HG03439 (cell line): ENCODE measurements around the gene NAT8L.

Experiments
- ATAC-seq: cut with Tn5 transposase; IDR thresholded peaks from one replicate; pipeline ENCODE4 v1.9.1; 2021; ENCODE audit warnings: mild to moderate bottlenecking, moderate library complexity; ENCODE audit not compliant: unreplicated experiment

NAT8L gene

DNA sequence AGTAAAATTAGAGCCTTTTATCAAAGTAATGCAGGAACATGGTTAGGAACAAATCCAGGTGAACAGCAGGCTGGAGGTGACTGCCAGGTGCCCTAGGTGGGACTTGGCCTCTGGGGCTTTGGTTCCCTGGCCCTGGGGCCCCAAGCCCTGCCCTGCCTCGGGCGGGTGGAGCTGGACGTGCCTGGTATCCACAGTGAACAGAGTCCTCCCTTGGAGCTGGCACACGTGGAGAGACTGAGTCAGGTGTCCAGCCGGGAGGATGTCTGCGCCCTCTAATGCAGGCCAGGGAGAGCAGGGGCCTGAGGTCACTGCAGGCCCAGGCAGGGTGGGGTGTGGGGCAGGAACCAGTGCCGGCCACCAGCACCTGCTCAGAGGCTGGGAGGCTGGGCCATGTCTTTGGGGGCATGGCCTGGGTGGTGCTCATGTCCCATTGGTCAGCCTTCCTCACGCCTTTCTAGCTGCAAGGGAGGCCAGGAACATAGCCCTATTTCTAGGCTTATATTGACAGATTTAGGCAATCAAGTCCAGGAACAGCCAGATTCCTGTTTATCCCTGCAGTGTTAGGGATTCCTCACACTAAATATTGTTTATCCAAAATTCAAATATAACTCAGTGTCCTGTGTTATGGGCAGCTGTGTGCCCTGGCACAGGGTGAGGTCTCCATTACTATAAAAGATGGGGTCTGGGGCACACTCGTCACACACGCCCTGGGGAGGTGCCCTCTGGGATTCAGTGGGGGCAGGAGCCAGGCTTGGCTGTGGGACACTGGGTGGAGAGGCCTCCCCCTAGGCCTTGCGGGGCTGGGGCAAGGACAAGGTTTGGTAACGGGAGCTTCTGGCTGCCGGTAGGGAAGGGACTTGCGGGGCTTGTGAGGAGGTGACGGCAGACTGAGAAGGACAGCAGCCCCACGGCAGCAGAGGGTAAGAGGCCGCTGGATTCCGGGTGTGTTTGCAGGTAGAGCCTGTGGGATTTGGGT, 14.3 kb upstream of the NAT8L start:
- no peak for ATAC-seq

DNA sequence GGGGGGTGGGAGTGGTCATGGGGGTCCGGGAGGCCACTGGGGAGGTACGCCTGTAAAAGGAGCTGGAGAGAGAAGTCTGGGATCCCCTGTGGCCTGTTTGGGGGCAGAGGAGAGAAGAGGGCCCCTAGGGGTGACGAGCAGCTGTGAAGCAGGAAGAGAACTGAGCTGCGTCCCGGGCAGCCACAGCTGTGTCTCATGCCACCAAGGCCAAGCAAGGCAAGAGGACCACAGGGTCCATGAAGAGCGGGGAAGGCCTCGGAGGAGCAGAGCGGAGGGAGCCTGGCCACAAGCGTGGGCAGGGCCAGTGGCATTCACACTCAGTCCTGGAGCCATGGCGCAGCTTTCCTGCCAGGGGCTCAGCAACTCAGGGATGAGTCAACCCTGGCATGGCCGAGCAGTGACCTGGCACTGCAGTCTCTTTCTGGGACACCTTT, 13.6 kb upstream of the NAT8L start:
- no peak for ATAC-seq

DNA sequence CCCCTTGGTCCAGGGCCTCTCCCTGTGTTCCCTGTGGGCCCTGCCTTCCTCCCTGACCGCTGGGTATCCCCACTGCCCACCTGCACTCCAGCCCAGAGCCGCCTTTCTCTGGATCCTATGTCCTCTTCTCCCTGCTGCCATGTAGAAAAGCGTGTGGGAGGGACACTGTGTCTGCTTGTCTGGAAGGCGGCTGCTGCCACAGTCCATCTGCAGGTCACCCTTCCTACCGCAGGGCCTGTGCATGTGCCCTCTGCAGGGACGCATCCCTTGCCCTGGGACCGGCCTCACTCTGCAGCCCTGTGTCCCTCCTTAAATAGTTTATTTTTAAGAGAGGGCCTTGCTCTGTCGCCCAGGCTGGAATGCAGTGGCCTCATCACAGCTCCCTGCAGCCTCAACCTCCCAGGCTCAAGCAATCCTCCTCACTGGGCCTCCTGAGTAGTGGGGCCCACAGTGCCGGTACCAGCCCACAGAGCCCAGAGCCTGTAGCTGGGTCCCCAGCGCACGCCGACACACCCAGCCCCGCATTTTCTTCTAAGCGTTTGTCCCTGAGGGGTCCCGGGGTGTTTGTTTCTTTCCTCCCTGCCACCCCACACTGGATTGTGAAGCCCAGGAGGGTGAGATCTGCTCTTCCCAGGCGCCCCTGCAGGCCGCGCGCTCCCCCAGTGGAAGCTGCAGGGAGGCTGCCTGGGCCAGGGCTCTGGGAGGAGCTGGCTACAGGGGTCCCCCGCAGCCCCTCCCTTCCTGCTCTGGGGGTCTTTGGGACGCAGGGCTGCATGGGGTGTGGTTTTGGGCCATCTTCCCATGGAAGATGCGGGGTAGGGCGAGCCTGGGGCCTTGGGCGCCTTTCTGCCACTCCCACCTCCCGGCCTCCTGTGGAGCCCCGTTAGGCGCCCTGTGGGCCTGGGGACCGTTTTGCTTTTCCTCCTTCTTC, 12.8 kb upstream of the NAT8L start:
- ATAC-seq: no peak

DNA sequence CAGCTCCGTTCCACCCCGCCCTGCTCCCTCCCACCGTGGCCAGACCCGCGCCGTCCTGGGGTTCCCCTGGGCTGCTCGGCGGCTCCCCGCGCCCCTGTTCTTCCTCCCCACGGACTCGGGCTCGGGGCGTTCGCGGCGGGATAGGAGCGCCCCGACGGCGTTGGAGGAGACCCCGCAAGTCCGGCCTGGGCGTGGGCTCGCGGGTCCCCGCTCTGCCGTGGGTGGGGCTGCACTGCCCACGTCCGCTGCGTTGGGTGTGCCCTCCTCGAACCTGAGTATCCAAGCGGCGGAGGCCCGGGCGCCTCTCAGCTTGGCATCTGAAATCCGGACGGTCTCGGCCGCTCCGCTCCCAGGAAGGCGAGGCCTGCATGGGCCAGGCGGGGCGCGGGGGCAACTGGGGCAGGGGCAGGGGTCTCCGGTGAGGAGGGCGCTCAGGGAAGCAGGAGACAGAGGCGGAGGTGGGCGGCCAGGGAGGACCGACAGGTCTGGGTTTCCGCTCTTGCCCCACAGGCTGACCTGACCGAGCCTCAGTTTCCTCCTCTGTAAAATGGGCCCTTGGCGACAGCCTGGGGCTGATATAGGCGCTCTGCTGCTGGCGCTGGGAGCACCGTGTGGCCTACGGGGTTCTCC, 12.0 kb upstream of the NAT8L start:
- no peak for ATAC-seq

DNA sequence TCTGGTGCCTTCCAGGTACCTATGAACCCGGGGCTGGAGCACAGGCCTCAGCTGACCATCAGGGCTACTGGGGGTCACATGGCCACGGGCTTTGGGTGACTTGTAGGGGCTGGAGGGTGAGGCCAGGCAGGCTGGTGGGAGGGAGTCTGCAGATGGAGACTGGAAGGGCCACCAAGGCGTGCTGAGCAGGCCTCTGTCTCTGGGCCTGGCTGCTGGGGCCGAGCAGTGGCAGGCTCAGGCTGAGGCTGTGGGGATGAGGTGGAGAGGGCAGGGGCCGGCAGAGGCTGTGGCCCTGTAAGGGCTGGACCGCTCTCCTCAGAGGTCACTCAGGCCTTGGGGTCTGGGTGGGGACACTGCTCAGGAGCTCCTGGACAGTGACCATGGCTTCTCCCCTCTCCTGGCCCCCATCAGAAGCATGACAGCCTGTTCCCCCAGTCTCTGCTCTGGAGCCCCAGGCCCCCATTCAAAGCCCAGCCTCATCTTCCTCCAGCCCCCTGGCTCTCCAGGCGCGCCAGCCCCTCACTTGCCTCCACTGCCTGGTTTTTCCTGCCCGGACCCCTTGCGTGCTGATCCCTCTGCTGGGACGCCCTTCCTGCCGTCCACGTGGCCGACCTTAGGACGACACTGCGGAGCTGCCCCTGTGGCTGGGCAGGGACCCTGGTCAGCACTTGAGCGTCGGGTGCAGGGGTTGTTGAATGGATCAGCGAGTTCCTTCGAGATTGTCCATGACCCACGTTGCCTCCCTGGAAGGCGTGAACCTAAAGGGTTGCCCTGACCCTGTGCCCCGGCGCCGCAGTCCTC, 11.1 kb upstream of the NAT8L start:
- ATAC-seq: no peak

DNA sequence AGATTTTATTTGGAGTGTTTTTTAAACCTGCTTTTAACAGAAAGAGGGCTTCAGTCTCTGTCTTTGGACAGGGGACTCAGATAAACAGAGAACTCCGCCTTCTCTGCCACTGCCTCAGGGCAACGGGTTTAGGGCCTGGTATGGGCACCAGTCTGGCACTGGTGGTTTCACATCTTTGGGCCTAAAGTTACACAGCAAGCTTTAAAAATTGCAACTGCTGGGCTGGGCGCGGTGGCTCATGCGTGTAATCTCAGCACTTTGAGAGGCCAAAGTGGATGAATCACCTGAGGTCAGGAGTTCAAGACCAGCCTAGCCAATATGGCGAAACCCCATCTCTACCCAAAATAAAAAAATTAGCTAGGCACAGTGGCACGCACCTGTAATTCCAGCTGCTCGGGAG, 10.3 kb upstream of the NAT8L start:
- ATAC-seq: no peak

DNA sequence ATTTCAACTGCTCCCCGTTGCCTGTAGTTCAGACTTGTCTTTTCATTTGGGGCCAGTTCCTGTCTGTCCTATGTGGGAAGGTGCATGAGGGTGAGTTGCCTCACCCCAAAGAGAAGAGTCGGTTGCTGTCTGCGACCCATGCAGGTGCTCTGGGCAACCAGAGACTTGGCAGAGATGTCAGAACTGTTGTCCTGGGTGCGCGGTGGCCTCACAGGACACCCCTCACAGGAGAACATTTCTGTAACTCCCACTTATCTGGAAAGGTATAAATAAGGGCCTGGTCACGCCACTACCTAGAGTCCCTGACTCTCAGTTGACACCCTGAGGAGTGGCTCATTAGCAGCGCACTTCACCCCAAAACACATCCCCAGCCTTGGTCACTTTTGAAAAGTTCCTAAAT, 9.7 kb upstream of the NAT8L start:
- ATAC-seq: no peak

DNA sequence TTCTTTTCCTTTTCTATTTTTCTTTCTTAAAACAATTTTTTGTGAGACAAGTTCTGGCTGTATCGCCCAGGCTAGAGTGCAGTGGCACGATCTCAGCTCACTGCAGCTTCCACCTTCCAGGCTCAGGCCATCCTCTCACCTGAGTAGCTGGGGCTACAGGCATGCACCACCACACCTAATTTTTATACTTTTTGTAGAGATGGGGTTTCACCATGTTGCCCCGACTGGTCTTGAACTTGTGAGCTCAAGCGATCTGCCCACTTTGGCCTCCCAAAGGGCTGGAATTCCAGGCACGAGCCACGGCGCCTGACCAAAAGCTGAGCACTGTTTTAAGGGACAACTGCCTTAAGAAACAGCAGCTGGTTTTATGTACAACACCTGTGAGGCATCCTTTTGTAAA, 9.3 kb upstream of the NAT8L start:
- no peak for ATAC-seq

DNA sequence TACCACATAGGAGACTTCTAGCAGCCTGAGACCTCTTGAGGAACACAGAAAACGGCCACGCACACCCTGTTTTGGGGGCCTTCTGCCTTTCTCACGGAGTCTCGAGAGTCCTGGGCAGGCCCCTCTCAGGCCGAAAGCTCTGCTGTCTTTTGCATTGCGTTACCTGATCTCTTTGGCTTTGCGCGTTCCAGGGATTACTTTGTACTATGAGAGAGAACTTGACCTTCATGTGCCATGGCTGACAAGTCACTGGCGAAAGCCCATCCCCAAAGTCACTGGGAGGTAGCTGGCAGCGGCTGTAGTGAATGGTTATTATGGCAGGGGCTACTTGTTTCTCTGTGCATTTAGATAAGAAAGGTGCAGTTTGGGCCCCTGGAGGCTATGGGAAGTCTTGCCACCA, 8.0 kb upstream of the NAT8L start:
- ATAC-seq: no peak

DNA sequence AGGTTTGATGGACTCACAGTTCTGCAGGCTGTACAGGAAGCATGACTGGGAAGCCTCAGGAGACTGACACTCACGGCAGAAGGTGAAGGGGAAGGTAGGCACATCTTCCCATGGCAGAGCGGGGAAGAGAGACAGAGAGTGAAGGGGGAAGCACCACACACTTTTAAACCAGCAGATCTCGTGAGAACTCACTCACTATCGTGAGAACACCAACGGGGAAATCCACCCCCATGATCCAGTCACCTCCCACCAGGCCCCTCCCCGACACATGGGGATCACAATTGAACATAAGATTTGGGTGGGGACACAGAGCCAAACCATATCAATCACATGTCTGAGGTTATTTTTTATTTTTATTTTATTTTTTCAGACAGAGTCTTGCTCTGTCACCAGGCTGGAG, 4.9 kb upstream of the NAT8L start:
- no peak for ATAC-seq

DNA sequence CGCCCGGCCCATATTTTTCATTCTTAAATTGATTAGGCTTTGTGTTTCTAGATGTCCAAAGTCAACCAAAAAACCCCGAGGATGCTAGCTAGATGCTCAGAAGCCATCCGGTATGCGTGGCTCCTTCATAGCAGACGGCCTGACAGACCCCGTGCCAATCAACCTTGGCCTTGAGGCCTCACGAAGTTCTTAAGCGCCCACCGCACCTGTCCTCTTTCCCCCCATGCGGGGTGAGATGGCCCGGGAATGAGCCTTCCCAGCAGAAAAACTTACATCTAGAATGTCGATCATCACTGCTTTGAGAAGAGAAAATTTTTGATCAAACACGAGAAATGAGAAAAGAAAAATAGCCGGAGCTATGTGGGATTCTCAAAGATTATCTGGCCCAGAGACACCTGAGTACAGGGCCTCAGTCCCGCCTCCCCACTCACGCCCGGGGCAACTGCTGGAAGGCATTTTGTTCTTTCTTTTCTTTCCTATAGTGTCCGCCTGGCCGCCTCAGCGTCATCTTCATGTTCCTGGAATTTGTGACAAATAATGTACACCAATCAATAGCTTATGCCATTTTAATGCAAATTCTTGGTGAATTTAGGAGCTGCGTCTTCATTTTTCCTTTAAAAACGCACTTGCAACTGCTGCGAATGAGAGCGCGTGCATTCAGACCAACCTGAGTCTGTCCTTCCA, 1.6 kb upstream of the NAT8L start:
- ATAC-seq: no peak

DNA sequence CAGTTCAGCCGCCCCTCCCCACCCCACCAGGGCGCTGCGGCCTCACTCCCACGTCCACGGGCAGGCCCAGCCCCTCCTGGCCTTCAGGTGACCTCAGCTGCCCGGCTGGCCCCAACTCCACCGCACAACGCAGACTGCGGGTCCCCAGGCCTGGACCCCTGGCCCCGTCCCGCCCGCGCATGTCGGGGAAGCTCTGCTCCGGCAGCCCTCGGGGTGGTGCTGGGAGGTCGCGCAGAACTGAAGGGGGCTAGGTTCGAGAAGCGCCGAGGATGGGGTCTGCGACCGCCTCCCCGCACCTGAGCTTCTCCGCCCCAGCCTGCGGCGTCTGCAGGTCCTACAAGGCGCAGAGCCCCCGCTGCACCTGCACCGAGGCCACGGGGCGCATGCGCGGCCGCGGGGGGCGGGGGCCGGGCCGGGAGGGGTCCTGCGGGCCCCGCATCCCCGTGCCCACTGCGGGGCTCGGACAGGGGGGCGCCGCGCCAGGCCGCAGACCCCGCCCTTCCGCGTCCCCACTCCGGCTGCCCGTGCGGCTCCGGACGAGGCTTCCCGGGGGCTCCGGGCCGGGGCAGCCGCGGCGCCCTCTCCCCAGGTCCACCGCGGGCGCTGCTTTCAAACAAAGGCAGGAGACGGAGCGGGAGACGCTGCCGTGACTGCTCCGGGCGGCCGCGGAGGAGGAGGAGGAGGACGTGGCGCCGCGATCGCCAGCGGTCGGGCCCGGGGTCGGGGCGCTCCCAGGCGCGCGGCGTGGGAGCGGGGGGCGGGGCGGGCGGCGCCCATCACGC, 672 bp upstream of the NAT8L start:
- ATAC-seq: no peak

DNA sequence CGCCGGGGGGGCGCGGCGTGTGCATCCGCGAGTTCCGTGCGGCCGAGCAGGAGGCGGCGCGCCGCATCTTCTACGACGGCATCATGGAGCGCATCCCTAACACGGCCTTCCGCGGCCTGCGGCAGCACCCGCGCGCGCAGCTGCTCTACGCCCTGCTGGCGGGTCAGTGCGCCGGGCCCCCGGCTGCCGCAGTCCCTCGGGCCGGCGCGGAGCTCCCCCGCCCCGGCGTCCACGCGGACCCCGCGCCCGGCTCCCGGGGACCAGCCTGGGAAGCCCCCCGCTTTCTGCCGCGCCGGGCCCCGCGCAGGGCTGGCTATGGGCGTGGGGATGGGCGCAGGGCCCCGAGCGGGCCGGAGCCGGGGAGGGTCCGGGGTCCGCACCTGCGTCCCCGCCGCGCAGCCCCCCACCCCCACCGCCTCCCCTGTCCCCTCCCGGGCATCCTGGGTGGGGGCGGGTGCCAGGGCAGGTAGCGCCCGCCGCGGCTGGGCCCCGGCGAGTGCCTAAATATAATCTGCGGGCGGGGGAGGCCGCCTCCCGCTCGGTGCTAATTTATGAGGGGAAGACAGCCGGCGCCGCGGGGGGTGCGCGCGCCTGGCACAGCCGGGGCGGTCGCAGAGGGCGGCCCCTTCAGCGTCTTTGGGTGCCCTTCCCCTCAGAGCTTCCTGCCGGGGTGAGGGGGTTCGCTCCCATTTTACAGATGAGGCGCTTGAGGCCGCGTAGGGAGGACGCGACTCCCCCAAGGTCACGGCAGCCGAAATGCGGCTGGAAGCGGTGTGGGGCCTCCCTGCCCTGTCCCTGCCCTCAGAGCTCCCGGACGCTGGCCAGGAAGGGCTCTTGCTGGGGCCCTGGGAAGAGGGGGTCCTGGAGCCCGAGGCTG, 837 bp downstream of the NAT8L start:
- ATAC-seq: no peak

DNA sequence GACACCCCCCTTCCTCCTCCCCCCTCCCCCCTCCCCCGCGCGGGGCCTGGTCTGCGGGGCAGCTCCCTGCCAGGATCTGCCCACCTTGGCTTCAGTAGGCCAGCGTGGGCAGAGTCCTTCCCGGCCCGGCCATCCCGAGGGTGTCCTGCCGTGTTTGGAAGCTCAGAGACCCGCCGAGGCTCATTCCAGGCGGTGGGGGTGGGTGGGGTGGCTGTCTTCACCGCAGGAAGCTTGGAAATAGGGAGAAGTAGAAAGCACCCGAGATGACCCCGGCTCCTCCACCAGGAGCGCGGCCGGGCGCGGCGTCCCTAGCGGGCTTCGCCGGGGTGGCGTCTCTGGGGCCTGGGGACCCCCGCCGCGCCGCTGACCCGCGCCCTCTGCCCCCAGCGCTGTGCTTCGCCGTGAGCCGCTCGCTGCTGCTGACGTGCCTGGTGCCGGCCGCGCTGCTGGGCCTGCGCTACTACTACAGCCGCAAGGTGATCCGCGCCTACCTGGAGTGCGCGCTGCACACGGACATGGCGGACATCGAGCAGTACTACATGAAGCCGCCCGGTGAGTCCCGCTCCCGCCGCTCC, 1.6 kb downstream of the NAT8L start:
- ATAC-seq: no peak

DNA sequence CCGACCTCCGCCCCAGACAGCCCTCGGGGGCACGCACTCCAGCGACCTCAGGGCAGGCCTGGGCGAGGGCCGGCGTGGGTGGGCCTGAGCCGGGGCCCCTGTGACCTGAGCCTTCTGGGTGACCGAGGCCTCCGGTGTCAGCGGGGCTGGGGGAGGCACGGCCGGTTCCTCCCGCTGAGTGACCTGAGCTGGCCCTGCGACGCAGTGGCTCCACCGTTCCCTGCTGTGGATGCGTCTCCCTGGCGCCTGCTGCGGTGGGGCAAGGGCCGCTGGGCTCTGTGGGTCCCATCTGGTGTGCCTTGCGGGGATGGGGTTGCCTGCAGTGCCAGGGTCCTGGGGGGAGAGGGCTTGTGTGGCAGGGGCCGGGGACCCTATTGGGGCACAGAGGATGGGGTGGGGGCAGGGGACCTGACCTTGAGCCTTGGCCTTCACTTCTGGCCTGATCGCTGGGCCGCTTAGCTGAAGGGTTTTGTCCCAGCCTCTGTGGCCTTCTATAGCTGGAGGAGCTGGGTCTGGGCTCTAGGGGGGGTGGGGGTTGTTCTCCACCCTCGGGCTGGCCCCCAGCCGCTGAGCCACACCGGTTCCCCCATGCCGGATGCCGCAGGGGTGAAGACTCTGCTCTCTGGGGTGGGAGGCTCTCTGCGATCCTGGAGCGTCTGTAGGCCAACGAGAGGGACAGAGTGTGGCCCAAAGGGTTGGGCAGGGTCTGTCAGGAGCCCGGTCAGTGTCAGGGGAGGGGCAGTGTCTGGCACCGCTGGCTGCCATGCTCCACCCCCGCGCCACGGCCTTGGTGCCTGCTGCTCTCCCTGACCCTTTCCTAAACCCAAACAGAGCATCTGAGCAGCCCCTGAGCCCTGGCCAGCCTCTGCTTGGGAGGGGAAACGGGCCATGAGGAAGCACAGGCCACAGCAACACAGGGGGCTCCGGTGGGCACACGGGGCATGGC, 2.3 kb downstream of the NAT8L start:
- no peak for ATAC-seq

DNA sequence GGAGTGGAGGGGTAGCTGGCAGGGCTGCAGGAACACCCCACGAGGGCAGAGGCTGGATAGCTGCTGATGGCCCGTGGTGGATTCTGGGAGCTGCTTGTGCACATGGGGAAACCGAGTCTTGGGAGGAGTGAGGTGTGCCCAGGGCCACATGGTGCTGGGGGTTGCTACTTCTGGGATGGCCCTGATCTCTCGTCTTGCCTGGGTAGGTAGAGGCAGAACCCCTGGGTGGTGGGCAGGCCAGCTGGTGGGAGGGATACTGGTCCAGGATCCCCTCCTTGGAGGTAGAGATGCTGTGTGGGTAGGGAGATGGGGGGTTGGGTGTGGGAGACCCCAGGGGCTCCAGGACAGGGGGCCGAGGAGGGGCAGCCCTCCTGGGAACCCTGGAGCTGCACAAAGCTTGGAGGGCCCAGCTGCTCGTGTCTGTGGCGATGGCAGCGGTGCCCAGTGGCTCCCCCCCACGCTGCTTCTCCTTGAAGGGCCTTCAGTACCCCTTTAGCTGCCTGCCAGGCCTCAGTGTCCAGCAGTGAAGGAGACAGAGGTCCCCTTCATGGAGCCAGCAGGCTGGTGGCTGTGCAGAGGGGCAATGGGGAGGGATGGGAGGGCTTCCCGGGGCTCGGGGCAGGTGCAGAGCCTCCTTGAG, 3.2 kb downstream of the NAT8L start:
- ATAC-seq: no peak
